IPS DF 4.7 (cell line): ENCODE results near the gene SLC26A4.
"Not testable (repeated sequence)": the region's sequence is repeated elsewhere in the genome, so short reads cannot be mapped to it uniquely, and the experiment has no call there.

Experiments
- DNase-seq: peaks from one replicate; pipeline ENCODE4 v3.0.0-alpha.2; 2013; ENCODE audit warnings: low spot score; ENCODE audit errors: extremely low read depth

Gene SLC26A4

DNA sequence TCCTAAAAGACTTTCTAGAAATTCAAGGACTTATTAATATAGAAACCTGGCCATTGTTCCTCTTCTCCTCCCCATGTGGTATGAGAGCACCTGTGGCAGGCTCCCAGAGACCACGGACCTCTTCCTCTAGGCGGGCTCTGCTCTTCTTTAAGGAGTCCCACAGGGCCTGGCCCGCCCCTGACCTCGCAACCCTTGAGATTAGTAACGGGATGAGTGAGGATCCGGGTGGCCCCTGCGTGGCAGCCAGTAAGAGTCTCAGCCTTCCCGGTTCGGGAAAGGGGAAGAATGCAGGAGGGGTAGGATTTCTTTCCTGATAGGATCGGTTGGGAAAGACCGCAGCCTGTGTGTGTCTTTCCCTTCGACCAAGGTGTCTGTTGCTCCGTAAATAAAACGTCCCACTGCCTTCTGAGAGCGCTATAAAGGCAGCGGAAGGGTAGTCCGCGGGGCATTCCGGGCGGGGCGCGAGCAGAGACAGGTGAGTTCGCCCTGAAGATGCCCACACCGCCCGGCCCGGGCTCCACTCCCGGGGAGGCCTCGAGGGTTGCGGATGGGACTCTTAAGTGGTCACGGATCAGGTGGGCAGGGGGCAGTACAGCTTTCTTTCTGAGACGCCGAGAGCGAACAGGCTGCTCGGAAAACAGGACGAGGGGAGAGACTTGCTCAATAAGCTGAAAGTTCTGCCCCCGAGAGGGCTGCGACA is at the start of gene SLC26A4:
Gene SLC26A4, plus strand, starts transcription at position 448 of the 700 bp plus-strand sequence. CDS start 814 bp downstream, outside the sequence.
- no peak for DNase-seq

DNA sequence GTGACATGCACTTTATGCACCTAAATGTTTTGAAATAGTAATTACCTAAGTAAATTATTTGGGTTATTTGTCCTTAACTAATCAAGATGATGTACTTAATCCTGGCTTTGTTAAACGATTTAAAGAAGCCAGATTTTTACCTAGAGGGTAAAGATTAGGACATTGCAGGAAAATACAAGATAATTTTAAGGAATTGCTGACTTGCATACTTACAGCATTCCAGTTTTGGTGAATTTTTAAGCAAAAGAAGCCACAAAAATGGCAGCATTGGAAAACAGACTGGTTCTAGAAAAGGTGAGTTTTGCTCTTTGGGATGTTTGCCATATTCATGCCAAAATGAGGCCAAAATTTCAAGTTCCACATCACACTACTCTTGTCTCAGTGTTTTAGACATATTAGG is 47.2 kb upstream of the SLC26A4 start:
- no peak for DNase-seq

DNA sequence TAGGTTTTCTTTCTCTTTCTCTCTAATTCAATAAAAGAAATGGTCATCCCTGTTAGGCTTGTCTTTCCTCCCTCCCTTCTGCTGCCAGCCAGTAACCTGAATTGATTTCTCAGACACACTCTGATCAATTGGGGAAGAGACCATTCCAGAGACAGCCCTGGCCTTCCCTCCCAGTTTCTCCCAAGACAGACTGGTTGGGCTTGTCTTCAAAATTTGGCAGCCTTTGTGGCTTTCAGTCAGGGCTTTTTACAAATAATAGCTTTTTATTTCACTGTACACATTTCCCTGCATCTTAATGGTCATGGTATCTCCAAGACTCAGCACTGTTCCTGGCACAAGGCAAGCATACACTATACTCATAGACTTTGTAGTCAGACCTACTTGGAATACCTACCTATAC is 46.7 kb upstream of the SLC26A4 start:
- DNase-seq = no peak

DNA sequence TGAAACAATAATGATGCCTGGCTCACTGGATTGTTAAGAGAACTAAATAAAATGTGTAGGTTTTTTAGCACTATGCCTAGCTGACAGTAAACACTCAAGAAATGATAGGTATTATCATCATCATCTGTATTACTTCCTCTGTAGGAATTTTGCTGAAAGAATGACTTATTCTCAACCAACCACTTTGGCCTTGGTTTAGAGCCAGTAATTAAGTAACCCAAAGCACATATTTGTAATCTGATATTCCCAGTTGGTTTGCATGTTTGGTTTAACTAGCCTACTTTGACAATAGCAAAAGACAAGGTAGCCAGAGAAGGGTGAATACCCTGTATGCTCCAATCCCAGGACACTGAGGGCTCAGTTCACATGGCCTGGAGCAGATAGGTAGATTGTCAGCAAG is 46.2 kb upstream of the SLC26A4 start:
- no peak for DNase-seq

DNA sequence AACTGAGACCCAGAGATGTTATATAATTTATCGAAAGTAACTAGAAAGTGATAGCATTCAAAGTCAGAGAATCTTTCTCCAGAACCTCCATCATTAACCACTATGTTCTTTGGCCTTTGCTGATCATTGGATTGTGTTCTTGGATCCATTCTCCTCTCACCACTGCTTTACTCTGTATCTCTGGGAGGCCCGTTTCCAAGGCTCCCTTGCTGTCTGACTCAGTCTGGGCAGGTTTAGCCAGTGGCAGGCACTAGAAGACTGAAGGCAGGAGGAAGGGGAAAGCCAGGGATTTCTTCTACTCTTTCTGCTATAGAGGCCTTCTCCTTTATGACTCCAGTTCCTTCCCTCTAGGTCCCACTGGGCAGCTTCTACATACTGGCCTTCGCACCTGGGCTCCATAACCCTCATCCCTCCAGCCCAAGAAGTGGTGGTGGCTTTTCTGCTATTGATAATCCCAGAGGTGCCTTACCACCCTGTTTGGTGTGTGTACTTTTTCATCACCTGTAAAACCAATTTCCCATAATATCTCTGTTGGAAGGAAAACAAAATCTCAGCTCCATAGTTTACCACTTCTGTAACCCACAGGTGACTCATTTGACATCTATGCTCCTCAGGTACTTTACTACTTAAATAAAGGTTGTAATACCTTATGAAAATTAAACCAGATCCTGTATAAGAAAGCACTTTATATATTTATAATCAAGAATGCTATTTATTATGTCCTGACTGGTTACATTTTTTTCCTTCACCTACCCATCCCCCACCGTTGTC is 44.5 kb upstream of the SLC26A4 start:
- DNase-seq = no peak

DNA sequence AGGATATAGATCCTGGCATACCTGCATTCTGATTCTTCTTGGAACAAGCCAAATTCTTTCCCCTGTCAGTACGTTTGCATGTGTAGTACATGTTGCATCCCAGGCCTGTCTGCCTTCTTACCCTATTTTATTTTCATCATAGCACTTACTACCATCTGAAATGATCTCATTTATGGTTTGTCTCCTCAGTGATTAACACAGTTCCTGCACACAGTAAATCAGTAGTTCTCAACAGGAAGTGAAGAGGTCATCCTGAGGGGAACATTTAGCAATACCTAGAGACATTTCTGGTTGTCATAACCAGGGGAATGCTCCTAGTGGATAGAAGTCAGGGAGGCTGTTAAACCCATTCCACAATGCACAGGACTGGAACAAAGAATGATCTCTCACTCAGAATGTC is 38.2 kb upstream of the SLC26A4 start:
- no peak for DNase-seq

DNA sequence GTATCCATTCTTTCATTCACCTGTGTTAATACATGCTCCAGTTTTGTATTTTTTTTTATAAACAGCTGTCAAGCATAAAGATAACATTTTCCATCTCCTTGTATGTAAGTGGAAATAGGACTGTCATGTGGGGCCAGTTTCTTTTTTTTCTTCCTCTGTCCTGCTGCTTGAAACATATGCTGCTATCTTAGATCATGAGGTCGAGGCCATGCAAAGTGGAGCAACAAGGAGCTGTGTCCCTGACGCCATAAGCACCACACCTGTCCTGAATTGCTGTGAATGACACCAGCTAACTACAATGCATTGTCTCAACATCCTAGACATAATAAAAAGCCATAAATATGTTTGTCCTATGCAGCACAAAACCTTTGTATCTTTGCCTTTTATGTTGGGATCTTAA is 37.7 kb upstream of the SLC26A4 start:
- no peak for DNase-seq

DNA sequence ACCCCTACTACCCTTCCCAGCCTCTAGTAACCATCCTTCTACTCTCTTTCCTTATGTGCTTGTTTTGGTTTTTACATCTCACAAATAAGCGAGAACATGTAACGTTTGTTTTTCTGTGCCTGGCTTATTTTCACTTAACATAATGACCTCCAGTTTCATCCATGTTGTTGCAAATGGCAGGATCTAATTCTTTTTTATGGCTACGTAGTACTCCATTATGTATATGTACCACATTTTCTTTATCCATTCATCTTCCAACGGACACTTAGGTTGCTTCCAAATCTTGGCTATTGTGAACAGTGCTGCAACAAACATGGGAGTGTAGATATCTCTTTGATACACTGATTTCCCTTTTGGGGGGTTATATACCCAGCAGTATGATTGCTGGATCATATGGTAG is 33.6 kb upstream of the SLC26A4 start:
- DNase-seq = no peak

DNA sequence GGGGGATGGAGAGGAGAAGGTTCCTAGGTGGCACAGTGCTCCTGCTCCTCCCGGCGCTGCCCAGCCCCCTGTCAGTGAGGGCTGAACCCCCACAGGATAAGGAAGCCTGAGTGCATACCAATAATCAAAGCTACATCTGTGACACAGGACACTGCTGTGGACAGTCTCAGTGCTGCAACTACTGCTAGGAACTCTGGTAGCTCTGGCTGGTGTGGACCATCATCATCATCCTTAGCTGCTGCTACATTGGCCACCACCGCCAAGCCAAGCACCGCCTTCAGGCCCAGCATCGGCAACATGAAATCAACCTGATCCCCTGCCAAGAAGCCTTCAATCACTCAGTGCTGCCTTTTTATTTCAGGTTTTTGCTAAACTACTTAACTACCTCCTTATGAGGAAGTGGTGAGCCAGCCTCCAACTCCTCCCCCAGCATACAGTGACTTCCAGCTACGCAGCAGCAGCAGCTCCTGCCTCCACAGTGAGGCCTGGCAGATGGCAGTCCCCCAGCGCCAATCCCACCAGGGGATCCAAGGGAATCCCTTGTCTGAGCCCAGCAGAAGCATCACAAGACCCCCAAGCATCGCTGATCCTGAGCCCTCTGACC is 32.1 kb upstream of the SLC26A4 start:
- DNase-seq = no peak

DNA sequence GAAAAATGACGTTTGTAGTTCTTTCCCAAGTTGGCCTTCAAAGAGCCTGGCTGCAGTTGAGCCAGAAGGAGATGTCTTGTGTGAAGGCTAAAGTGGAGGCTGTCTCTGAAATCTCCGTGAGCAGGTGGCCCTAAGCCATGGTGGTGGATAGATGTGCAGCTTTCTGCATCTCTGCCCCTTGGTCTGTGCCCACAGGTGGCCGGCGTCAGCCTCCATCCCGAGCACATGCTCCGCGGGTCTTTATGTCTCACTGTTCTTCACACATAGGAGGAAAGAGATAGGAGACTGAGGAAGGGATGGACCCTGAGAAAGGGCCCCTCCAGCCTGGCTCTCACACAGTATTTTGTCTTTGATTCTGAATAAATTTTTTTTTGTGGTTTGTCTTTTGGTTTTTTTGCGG is 30.3 kb upstream of the SLC26A4 start:
- no peak for DNase-seq

DNA sequence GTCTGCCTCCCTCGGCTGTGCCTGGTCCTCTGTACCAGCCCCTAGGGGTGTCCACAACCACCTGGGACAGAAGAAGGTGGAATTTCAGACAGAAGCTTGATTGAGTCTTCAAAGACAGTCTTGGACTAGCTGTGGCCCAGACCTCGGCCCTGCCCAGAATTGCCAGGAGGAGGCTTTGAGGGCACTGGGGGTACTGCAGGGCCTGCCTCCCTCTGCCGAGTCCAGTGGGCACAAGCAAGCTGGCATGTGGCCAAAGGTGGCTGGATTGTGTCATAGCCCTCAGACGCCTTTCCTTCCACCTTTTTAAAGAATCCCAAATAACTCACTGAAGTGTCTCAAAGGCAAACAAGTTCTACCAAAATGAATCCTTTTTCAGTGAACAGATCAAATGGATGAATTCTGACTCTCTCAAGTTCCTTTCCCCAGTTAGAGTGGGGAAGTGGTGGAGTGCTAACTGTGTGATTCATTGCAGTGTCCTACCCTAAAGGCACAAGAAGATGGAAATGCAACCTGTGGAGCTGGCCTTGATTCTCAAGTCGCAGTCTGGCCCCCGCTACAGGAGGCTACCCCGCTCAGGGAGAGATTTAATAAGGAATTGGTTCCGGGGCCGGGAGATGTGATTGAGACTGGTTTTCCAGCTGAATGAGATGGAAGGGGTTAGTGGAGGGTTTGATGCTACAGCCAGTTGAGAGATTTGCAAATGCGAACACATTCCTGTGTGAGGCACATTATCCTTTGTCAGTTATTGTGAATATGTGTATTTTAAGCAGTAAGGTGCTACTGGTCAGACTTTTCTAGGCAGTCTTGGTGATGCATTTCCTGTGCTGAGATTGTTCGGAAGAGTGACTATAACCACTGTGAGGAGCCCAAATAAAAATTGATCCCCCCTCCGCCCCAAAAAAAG is 28.8 kb upstream of the SLC26A4 start:
- DNase-seq = no peak

DNA sequence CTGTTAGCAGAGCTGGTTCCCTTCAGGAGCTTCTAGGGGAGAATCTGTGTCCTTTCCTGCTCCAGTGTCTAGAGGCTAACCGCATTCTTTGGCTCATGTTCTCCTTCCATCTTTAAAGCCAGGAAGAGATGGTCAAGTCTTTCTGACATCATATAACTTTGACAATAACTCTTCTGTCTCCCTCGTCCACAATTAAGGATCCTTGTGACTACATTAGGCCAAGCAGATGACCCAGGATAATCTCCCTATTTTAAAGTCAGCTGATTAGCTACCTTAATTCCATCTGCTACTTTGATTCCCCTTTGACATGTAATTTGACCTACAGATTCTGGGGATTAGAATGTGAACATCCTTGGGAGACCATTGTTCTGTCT is 28.1 kb upstream of the SLC26A4 start:
- DNase-seq = no peak

DNA sequence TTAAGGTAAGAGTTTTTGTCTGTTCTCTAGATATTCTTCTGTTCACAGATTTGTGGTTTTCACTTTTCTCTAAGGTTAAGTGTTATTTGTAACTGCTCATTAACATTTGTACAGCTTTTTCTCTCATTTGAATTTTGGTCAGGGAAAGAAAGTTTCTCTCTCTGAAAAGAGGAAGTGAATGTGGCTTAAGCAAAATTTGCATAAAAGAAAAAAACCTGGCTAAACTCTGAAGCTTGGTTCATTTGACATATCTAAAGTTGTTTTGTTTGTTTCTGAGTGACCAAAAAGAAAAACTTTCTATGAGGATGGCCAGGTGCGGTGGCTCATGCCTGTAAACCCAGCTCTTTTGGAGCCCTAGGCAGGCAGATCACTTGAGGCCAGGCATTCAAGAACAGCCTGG is 22.0 kb upstream of the SLC26A4 start:
- no peak for DNase-seq

DNA sequence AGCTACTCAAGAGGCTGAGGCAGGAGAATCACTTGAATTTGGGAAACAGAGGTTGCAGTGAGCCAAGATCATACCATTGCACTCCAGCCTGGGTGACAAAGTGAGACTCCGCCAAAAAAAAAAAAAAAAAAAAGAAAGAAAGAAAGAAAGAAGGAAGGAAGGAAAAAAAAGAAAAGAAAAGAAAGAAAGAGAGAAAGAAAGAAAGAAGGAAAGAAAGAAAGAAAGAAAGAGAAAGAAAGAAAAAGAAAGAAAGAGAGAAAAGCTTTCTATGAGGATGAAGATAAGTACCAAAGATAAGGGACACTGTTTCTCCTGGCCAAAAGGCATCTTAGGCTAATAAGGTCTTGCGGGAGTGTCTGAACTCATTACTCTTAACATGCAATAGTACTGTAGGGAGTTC is 21.6 kb upstream of the SLC26A4 start:
- not testable (repeated sequence) for DNase-seq

DNA sequence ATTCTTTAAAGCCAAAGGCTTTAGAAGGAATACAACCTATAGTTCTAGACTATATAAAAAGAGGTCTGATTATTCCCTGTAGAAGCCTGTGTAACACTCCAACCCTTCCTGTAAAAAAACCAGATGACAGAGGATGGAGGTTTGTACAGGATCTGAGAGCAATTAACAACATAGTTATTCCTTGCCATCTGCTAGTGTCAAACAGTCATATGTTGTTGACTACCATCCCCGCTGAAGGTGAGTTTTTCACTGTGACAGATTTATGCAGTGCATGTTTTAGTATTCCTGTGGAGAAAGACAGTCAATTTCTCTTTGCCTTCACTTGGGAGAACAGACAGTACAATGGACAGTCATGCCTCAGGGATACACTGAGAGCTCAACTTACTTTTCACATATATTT is 19.0 kb upstream of the SLC26A4 start:
- no peak for DNase-seq

DNA sequence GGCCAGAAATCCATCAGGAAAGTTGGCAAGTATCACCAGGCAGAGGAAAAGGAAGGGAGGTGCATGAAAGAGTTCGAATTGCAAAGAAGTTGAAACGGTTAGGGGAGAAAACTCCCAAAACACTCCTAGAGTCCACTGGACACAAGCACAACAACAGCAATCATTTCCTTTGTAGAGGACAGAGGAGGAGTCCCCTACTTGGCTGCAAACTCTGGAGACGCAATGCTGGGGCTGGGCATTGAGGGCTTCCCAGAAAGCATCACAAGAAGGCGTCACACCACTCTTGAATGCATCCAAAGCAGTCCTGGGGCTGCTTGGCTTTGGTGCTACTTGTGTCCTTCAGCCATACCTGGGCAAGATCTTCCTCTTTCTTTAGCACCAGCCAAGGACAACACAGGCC is 18.1 kb upstream of the SLC26A4 start:
- DNase-seq = no peak

DNA sequence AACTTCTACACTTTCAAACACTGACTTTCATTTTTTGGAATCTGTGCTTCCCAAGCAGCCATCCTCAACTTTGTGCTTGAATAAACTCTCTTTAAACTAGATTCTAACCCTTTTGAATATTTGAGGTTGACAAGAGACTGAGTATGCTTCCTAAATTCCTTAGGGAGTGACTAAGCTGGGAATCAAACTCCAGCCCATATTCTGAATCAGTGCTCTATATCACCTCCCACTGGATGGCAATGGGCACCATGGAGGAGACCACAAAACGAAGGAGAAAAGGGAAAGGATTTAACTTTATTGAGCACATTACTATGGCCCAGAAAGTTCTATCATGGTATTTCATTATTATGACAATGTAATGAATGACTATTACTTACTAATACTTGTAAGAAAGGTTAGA is 17.2 kb upstream of the SLC26A4 start:
- no peak for DNase-seq

DNA sequence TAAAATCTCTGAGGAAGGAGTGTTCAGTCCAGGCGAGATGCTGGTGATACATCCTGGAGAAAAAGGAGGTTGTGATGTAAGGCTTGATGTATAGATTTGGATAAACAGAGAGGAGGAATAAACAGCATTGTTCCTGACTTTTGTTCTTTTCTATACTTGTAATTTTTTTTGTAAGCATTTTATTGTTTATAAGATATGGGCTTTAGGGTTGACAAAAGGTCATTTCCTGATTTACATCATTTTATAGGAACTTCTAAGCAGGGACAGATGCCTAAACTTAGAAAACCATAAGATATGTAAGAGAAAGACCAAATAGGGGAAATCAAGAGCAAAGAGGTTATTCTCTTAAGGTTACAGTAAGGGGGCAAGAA is 16.7 kb upstream of the SLC26A4 start:
- DNase-seq = no peak

DNA sequence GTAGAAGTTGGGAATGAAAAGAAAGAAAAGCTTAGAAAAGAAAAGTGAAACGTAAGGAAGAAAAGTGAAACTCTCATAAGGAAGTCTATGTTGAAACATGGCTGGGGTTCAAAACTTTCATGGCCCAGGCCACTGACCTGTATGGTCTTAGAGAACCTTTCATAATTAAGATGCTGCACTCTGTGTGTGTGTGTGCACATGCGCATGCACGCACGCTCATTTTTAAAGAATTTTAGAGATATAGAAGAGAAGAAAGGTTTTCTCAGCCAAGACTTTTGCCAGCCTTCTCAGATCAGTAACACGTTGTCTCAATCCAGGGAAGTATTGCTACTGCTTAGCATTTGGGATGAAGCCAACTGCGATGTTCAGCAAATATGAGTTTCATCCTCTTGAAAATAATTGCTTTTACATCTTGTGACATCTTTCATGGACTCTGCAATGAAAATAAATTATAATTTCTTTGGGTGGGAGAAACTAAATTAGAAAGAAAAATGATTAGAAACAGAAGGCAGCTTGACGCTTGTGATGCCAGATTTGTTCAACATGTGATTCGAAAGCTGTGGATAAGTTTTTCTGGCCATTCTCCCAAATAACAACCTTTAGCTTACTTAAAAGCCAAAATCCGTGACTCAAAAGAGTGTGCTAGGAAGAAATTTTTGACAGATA is 16.2 kb upstream of the SLC26A4 start:
- DNase-seq = no peak

DNA sequence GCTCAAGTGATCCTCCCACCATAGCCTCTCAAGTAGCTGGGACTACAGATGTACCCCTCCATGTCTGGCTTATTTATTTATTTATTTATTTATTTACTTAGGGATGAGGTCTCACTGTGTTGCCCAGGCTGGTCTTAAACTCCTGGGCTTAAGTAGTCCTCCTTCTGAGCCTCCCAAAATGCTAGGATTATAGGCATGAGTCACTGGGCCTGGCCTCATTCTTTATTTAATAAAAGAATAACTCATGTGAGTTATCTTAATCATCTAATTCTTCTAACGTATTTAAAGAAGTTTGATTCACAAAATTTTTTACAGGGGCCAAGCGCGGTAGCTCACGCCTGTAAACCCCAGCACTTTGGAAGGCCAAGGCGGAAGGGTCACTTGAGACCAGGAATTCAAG is 8.0 kb upstream of the SLC26A4 start:
- DNase-seq = no peak

DNA sequence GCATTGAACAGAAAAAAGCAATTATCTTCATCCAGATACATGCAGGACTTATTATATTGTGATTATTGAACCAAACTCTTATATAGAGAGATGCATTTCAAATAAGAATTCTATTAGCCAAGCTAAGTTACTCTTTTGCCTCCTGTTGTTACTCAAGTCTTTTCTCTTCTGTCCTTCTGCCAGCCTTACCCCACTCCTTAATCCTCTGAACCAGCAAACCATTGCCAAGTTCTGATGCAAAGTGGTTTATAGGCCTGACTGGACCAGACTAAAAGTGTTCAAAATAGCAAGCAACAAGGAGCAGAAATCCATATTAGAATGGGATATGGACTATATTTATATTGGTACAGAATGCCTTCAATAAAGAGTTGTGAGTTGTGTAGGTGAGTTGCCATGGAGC is 2.2 kb upstream of the SLC26A4 start:
- DNase-seq = no peak
